ENCODE measurements around the gene PDGFRB. TPM values are rescaled to one million over a fixed set of nuclear protein-coding genes. Genes with fewer than 3 reads are reported as not detected.

The PDGFRB gene
- total and polyA plus RNA-seq, 10 of the 15 experiments (the other 5 are each of a cell fraction or from before 2014, with no cell fraction given): 0.02 to 3.0 (median 1.0) TPM

DNA sequence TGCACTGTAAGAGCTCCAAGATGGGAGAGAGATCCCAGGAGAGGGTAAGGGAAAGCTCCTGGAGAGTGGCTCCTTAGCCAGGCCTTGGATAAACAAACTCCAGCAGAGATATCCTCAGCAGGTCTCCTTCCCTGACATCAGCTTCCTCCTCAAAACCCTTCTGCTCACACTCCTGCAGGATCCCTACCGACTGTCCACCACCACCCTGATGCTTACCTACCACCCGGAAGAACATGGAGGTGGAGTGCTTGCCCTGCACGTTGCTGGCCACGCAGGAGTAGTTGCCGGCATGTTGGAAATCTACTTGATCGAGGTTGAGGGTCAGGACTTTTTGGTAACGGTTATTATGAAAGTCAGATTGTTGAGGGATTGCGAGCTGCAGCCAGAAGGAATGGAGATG, 78.6 kb downstream of the PDGFRB start:
- ATAC-seq (no peak), DNase-seq (ENCODE audit: low read depth, low spot score) (no peak), FAIRE-seq (no peak)
- Histone ChIP-seq H3K79me2 (ENCODE audit: control insufficient read depth, insufficient read depth, low read length) (no peaks in the 10 kb centered on the region), H3K9ac (ENCODE audit: control insufficient read depth, insufficient read depth, low read length) (no peak overlapping the region), H3K4me1 (ENCODE audit: control insufficient read depth, insufficient read depth, low read length) (peaks cover 11% of the 10 kb centered on the region), H2AFZ (ENCODE audit: control insufficient read depth, low read depth, low read length) (no peak overlapping the region), H3K27ac (ENCODE audit: control insufficient read depth, insufficient read depth) (no peak overlapping the region), H3K4me3 (no peak overlapping the region), H3K9me3 (replicated peaks; ENCODE audit: control insufficient read depth, insufficient read depth, low read length) (no peaks in the 10 kb centered on the region), H4K20me1 (ENCODE audit: control insufficient read depth, insufficient read depth) (no peaks in the 10 kb centered on the region), H3K36me3 (ENCODE audit: control insufficient read depth in 2 of 2, insufficient read depth in 2 of 2, low read length in 1 of 2) (no peaks in the 10 kb centered on the region), H3K27me3 (replicated peaks in 1 of 2; ENCODE audit: control insufficient read depth in 2 of 2, insufficient read depth in 2 of 2, low read length in 1 of 2) (no peaks in the 10 kb centered on the region), H3K4me2 (ENCODE audit: control insufficient read depth, insufficient read depth) (no peak overlapping the region)
- ChIA-PET SMC1A (ENCODE audit: uncharacterized antibody, unreplicated experiment) (no interaction called here), CTCF (interaction anchor here (0.6 to 1.7 kb wide), 3 partner anchors 11 to 45 kb away, joined by 3 to 4 read pairs (median 3); no protein-coding TSS in a partner anchor), RAD21 (ENCODE audit: unreplicated experiment) (no interaction called here), POLR2A (interaction anchor here (1.0 kb wide), 1 partner anchor 11 kb away, joined by 3 read pairs; no protein-coding TSS in a partner anchor)
- intact Hi-C loops (cut with micrococcal nuclease; ENCODE audit: unreplicated experiment): no loop called here
- in situ Hi-C loops (cut with MboI): no loop called here
- TF ChIP-seq STAT1 (conservative IDR thresholded peaks at IDR 0.05) (no peak), GATAD2B (conservative IDR thresholded peaks at IDR 0.05; ENCODE audit: low read depth) (no peak), CREB1 (IDR thresholded peaks at IDR 0.05; ENCODE audit: low read depth) (no peak), NFXL1 (IDR thresholded peaks at IDR 0.05; ENCODE audit: borderline replicate concordance) (no peak), EP300 (IDR thresholded peaks at IDR 0.05; ENCODE audit: borderline replicate concordance in 1 of 2, control insufficient read depth in 1 of 2, low read depth in 2 of 2, low read length in 2 of 2) (no peak), PAX5 (IDR thresholded peaks at IDR 0.05; ENCODE audit: borderline replicate concordance, low read depth, low read length) (no peak), MTA2 (IDR thresholded peaks at IDR 0.05; ENCODE audit: low read depth) (no peak), ASH2L (IDR thresholded peaks at IDR 0.05; ENCODE audit: borderline replicate concordance, low read depth) (no peak), SRF (IDR thresholded peaks at IDR 0.05; ENCODE audit: low read depth in 2 of 2, low read length in 2 of 2) (no peak), ZNF217 (IDR thresholded peaks at IDR 0.05) (no peak), BCL11A (IDR thresholded peaks at IDR 0.05; ENCODE audit: low read depth, low read length) (no peak), SPI1 (IDR thresholded peaks at IDR 0.05; ENCODE audit: borderline replicate concordance, insufficient read depth, low read depth, low read length) (no peak)
- TF ChIP-seq, protein P1, sequence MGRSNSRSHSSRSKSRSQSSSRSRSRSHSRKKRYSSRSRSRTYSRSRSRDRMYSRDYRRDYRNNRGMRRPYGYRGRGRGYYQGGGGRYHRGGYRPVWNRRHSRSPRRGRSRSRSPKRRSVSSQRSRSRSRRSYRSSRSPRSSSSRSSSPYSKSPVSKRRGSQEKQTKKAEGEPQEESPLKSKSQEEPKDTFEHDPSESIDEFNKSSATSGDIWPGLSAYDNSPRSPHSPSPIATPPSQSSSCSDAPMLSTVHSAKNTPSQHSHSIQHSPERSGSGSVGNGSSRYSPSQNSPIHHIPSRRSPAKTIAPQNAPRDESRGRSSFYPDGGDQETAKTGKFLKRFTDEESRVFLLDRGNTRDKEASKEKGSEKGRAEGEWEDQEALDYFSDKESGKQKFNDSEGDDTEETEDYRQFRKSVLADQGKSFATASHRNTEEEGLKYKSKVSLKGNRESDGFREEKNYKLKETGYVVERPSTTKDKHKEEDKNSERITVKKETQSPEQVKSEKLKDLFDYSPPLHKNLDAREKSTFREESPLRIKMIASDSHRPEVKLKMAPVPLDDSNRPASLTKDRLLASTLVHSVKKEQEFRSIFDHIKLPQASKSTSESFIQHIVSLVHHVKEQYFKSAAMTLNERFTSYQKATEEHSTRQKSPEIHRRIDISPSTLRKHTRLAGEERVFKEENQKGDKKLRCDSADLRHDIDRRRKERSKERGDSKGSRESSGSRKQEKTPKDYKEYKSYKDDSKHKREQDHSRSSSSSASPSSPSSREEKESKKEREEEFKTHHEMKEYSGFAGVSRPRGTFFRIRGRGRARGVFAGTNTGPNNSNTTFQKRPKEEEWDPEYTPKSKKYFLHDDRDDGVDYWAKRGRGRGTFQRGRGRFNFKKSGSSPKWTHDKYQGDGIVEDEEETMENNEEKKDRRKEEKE (IDR thresholded peaks at IDR 0.05): no peak
- BruUV-seq (replicated peaks): no TSS peak
- WGBS (ENCODE audit: insufficient coverage, insufficient replicate concordance, low lambda C conversion rate, missing lambda C conversion rate): 50% methylated on average over 8 of the region's 8 CpGs
